Dedifferentiated amniotic fluid mesenchymal stem cell (primary cell): ENCODE measurements around the gene CTNNA2.
"Not testable (repeated sequence)": the region's sequence is repeated elsewhere in the genome, so short reads cannot be mapped to it uniquely, and the experiment has no call there.

Source experiments
- DNase-seq: peaks from one replicate; pipeline ENCODE4 v3.0.0-alpha.2; 2016; ENCODE audit errors: extremely low spot score

CTNNA2 gene

DNA sequence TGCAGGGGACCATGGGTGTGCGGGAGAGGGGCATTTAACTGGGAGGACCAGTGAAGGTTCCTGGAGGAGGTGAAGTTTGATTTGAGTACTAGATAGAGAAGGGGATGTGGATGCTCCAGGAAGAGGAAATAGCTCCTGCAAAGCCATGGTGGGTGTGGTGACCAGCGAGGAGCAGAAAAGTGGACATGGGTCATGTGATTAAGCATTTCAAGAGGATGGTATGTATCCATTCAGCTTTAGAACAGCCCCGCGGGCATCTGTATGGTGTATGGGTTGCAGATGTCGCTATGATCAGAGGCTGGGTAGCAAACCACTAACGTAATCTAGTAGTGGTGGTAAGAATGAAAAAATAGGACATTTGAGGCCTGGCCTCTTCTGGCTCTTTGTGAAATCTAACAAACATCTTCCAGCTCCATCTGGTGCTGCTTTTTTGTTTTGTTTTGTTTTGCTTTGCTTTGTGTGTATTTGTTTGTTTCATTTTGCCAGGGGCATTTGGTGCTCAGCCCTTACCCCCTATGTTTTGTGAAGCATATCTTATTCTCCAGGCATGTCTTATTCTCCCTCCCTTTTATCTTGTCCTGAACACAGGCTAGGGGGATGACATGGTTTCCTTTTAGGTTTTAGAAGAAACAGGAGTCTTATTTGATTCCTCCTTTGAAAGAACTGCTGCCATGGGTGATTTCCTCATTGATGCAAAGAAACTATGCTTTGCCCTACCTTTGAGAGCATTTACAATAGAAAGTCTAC is 565.6 kb downstream of the CTNNA2 start:
- DNase-seq: no peak

DNA sequence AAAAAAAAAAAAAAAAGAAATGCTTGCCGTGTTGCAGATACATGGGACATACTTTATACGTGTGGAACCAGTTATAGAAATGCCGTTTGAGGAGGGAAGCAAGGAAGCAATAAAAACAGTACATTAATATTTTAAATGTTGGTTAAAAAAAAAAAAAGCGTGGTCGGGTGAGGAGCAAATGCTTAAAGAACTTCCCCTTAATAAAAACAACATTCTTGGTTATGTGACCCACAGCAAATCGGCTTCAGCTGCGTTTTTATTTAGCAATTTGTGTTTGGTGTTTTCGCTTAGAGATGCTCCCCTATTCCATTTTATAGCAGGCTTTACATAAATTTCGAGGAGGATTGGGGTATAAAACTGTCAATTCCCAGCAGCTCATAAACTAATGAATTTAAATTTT is 568.1 kb downstream of the CTNNA2 start:
- DNase-seq: no peak

GRCh38 chr2:80086831-80087230 is 574.0 kb downstream of the CTNNA2 start:
- peak; percentile 86 for DNase-seq

DNA sequence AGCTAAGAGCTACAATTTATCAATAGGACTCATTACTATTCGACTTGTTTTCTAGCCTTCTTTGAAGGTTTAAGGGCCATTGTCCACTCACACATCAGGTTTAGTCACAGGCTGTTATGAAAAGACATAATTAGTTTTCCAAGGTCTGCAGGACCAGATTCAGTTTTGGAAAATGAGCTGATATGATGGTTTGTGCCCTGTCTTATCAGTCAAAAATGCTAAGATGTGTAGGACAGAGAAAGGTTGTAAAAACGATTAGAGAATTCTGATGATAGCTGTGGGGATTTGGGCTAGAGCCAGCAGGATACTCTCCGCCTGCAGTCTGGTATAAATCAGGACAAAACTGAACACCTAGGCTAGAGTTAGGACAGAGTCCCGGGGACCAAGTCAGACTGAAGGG is 578.4 kb downstream of the CTNNA2 start:
- DNase-seq: no peak

GRCh38 chr2:80092474-80092873 is 579.6 kb downstream of the CTNNA2 start:
- no peak for DNase-seq

- DNase-seq: not testable (repeated sequence)
Observed at GRCh38 chr2:80098503-80098902, 585.7 kb downstream of the CTNNA2 start.

- DNase-seq: peak; percentile 50
Observed at GRCh38 chr2:80102026-80102425, 589.2 kb downstream of the CTNNA2 start.

GRCh38 chr2:80105015-80105640 is 592.3 kb downstream of the CTNNA2 start:
- no peak for DNase-seq

GRCh38 chr2:80111185-80111584 is 598.3 kb downstream of the CTNNA2 start:
- DNase-seq: no peak

GRCh38 chr2:80112790-80113189 is 599.9 kb downstream of the CTNNA2 start:
- no peak for DNase-seq

DNA sequence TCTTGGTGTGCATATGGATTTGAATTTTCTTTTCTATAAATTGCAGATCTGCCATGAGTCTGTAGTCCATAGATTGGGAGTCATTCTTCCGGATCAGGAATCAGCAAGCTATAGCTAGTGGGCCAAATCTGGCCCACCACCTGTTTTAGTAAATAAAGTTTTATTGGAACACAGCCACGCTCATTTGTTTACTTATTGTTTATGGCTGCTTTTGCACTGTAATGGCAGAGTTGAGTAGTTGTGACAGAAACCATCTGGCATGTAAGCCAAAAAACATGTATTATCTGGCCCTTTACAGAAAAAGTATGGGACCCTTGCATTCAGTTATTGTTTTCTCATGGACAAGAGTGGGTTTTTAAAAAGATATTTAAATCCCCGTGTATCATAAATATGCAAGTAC is 600.5 kb downstream of the CTNNA2 start:
- DNase-seq: no peak

DNA sequence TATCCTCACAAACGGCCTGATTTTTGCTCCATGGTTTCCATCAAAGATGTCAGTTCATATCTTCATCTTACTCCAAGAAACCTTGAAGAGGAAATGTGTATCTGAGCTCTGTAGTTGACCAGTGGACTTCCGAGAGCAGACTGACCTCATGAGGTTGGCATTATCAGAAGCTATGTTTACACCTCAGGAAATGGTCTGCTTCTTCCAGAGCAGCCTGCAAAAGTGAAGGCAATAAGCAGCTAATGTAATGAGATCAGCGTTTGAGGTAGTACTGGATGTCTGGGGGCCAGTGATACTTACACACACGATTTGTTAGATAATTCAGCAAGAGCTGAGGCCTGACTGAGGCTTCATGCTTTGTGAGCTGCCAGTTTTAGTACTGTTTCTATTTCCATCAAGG is 602.0 kb downstream of the CTNNA2 start:
- no peak for DNase-seq

- no peak for DNase-seq
Observed at GRCh38 chr2:80117401-80117800, 604.5 kb downstream of the CTNNA2 start.

DNA sequence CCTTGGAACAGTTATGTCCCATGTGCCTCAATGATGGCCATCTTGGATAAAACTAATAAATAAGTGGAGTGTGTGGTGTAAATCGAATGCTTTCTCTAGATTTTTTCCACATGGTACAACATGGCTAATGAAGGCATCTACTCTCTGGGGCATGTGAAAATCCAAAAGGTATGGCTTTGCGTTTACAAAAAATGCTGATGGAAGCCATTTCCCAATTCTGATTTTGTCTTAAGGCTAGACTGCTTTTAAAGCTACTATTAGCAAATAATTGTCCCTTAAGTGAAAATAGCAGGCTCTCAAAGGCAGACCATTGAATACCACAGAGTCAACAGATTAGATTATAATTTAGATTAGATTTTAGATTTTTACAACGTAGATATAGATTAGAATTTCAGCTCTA is 608.0 kb downstream of the CTNNA2 start:
- DNase-seq: no peak

GRCh38 chr2:80122675-80123074 is 609.8 kb downstream of the CTNNA2 start:
- DNase-seq: no peak

DNA sequence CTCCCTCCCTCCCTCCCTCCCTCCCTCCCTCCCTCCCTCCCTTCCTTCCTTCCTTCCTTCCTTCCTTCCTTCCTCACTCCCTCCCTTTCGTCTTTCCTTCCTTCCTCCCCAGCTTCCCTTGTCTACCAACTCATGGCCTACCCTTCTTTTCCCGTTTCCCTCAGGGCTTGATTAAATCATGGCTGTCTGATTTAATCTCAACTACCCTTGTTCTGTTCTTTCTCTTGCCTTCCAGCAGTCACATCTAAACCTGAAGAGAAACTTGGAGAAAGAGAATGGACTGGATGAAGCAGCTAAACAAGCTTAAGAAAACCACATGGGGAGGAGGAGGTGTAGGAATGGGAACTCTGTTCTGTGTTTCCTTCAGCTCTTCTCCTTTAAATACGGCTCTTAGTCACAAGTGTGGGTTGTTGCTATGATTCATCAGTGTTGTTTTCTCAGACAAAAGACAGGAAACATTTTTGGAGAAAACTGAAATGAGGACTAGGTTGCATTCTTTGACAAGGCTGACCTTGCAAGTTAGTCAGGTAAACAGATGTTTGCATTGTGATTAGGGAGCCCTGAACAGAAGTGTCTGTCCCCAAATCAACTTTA is 613.8 kb downstream of the CTNNA2 start:
- peak; percentile 15 for DNase-seq

DNA sequence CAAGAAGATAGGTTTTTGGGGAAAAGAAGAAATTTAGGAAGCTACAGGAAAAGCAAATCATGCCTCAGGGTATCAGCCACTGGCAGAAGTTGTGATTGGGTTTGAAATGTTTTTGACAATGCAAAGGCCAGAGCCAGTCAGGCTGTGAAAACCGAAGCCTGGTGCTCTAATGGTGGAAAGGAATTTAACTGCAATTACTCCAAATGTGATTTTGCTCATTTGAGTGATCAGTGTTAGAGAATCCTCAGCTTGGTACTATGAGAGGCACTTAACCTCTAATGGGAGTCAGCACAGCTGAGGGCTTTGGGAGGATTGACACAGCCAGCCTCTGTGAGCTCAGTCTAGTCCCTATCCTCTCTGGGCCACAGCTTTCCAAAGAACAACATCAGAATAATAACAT is 615.2 kb downstream of the CTNNA2 start:
- no peak for DNase-seq

DNA sequence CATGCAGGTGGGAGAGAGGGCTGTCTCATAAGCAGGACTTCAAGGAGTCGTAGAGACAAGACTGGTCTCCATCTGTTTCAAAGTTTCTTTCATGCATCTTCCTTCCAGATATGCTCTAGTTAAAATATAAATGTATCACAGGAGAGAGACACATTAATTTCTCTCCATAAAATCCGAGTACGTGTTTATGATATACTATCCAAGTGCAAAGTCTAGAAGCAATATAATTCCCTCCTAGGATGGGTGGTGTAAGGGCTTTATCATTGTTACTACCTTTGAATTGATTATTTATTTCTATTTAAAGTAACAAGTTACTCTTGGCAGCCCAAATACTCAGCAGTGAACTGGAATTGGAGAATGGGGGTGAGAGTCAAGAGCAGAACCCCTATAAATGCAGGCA is 619.4 kb downstream of the CTNNA2 start:
- DNase-seq: no peak

DNA sequence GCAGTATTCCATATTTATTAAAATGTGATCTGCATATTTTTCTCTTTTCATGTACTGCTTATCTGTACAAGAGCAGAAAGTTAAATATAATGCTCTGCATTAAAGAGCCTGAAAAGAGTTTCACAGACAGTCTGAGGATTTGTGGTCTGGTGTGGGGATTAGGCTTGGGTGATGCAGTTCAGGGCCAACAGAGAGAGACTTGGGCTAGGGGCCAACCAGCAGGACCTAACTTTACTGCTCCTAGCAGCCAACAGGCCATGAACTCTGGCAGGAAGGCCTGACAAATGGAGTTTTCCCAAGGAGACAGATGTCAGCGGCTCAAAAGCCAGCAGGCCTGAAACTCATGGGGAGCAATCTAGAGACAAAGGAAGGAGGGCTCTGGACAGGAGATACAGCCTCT is 622.1 kb downstream of the CTNNA2 start:
- no peak for DNase-seq

- DNase-seq: no peak
Observed at GRCh38 chr2:80136338-80136737, 623.5 kb downstream of the CTNNA2 start.

GRCh38 chr2:80139001-80139400 is 626.1 kb downstream of the CTNNA2 start:
- DNase-seq: no peak

DNA sequence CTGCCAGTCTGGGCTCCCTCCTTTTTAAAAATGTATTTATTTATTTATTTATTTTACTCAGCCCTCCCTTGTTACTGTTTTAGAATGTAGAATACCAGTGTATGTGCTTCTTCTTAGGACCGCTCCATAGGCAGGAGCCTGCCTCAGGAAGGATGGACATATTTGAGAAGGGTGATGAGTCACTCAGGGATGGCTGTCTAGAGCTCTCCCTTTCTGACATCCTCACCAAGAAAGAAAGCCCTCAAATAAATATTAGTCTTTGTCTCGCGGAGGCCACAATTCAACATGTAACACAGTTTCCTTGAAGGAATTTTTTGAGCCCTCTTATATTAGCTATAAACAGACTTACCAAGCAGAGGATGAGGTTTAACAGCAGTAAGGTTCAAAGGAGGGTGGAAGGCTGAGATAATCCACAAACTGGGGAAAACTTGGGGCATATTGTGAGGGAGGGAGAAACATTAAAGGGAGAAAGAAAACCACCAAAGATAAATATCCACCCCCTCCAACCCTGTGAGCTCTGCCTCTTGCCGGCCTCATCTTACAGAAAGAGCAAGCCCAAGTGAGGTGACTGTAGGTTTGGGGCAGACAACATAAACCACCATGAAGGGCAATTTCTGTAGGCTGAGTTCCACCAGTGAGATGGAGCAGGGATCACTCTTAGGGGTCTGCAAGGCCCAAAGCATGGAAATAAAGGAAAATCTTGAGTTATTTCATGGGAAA is 628.3 kb downstream of the CTNNA2 start:
- DNase-seq: no peak

- no peak for DNase-seq
Observed at GRCh38 chr2:80145499-80145898, 632.6 kb downstream of the CTNNA2 start.
